Progenitor cell of endocrine pancreas (in vitro differentiated cells): Measurements from ENCODE around the gene POU1F1. TPM values are rescaled to one million over a fixed set of nuclear protein-coding genes. Genes with fewer than 3 reads are reported as not detected.

ENCODE experiments used
- DNase-seq: peaks from one replicate; pipeline ENCODE4 v3.0.0; 2021; ENCODE audit warnings: low spot score; ENCODE audit not compliant: unreplicated experiment
- H3K27ac Mint-ChIP-seq: 2 replicates; pipeline ENCODE4 v1.8.0; 2021; ENCODE audit warnings: mild to moderate bottlenecking, moderate library complexity, mixed read lengths
- H3K27me3 Mint-ChIP-seq: 2 replicates; pipeline ENCODE4 v1.8.0; 2021; ENCODE audit warnings: mixed read lengths
- H3K36me3 Mint-ChIP-seq: 2 replicates; pipeline ENCODE4 v1.8.0; 2022; ENCODE audit warnings: mixed read lengths; ENCODE audit not compliant: insufficient read depth
- H3K4me1 Mint-ChIP-seq: 2 replicates; pipeline ENCODE4 v1.8.0; 2021; ENCODE audit warnings: low read depth, mixed read lengths
- H3K4me3 Mint-ChIP-seq: 2 replicates; pipeline ENCODE4 v1.8.0; 2021; ENCODE audit warnings: low read depth, mild to moderate bottlenecking, moderate library complexity, mixed read lengths
- H3K9me3 Mint-ChIP-seq: 2 replicates; pipeline ENCODE4 v1.8.0; 2021; ENCODE audit warnings: low read depth, mixed read lengths
- long read RNA-seq: library from polyadenylated mRNA; unstranded; transcript quantifications from one replicate; pipeline ENCODE4 v2.0.0, GENCODE V29; 2020
- total RNA-seq: library from RNA; stranded (reverse); gene quantifications from 2 replicates; pipeline ENCODE4 v1.2.1, GENCODE V29; 2021
- TF ChIP-seq, protein P1 (sequence below): fragments of 200-600 bp; sonication (generic); IDR thresholded peaks from one replicate; pipeline ENCODE4 v1.5.0; 2021; ENCODE audit warnings: antibody characterized with exemption, mild to moderate bottlenecking; ENCODE audit not compliant: unreplicated experiment

POU1F1 gene, protein sequence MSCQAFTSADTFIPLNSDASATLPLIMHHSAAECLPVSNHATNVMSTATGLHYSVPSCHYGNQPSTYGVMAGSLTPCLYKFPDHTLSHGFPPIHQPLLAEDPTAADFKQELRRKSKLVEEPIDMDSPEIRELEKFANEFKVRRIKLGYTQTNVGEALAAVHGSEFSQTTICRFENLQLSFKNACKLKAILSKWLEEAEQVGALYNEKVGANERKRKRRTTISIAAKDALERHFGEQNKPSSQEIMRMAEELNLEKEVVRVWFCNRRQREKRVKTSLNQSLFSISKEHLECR
- not detected in 2 replicates for total RNA-seq
- long read RNA-seq: 0 reads

DNA sequence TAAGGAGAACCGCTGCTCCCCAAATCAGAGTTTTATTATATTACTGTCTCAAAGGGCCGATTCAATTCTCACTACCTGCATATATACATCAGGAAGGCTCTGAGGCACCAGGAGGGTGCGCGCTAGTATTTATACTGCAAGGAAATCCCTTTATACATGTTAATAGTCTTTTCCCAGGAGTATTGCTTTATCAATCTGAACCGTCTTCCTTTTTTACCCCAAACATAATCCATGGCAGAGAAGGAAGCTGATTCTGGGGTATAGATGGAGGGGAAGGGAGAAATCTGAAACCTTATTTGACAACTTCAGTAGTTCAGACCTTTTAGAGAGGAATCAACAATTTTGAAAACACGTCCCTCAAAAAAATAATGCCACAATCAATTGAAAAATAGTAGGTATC, at the start of gene POU1F1:
POU1F1 (minus strand) TSS at position 101 of the 400 bp plus-strand sequence. CDS start 122 bp downstream, outside the sequence.
- Mint-ChIP-seq H3K36me3 (no peaks in the 10 kb centered on the region), H3K9me3 (no peaks in the 10 kb centered on the region), H3K27me3 (no peaks in the 10 kb centered on the region), H3K4me1 (no peaks in the 10 kb centered on the region), H3K4me3 (no peak within 1 kb of the TSS), H3K27ac (no peak within 1 kb of the TSS)
- TF ChIP-seq, protein P1, sequence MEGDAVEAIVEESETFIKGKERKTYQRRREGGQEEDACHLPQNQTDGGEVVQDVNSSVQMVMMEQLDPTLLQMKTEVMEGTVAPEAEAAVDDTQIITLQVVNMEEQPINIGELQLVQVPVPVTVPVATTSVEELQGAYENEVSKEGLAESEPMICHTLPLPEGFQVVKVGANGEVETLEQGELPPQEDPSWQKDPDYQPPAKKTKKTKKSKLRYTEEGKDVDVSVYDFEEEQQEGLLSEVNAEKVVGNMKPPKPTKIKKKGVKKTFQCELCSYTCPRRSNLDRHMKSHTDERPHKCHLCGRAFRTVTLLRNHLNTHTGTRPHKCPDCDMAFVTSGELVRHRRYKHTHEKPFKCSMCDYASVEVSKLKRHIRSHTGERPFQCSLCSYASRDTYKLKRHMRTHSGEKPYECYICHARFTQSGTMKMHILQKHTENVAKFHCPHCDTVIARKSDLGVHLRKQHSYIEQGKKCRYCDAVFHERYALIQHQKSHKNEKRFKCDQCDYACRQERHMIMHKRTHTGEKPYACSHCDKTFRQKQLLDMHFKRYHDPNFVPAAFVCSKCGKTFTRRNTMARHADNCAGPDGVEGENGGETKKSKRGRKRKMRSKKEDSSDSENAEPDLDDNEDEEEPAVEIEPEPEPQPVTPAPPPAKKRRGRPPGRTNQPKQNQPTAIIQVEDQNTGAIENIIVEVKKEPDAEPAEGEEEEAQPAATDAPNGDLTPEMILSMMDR: no peak
- no peak for DNase-seq

DNA sequence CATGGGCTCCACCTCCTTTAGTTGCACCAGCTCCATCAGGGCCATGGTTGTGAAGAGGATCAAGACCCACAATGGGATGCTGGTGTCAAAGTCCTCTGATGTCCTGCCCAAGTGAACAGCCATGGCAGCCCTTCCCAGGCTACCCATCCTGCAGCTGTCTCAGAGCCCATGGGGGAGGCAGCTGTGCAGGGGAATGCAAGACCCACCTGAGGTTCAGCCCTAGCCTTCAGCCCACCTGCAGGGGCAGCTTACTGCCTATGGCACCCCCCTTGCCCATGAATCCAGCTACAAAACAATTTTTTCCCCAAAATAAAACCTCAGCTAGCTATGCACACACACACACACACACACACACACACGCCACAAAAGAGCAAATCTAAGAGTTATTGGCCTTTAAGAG, 48.2 kb upstream of the POU1F1 start:
- H3K27me3 Mint-ChIP-seq: no peaks in the 10 kb centered on the region
- peaks cover 14% of the 10 kb centered on the region for H3K4me1 Mint-ChIP-seq
- H3K27ac Mint-ChIP-seq: no peak overlapping the region
- no peaks in the 10 kb centered on the region for H3K36me3 Mint-ChIP-seq
- peaks cover 31% of the 10 kb centered on the region for H3K9me3 Mint-ChIP-seq
- TF ChIP-seq, protein P1: no peak
- H3K4me3 Mint-ChIP-seq: no peak overlapping the region
- no peak for DNase-seq

DNA sequence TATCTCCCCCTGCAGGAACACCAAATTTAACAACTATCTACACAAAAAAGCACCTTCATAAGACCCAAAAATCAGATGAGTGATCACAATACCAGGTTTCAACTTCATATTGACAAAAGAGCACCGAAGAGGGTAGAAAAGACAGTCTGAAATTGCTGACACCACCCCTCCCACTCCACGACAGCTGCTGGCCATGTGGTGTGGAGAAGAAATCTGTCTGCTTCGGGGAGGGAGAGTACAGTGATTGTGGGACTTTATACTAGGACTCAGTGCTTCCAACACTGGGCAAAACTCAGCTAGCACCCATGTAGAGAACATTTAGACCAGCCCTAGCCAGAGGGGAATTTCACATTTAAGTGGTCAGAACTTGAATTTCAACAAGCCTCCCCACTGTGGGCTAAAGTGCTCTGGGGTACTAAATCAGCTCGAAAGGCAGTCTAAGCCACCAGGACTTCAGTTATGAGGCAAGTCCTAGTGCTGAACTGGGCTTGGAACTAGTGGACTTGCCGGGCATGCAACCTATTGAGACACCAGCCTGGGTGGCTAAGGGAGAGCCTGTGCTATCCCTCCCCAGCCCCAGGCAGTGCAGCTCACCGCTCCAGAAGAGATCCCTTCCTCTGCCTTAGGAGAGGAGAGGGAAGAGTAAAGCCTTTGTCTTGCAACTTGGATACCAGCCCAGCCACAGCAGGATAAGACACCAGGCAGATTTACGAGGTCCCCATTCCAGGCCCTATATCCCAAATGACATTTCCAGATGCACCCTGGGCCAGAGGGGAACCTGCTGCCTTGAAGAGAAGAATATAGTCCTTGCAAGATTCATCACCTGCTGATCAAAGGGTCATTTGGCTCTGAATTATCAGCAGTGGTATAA, 44.6 kb upstream of the POU1F1 start:
- no peak for DNase-seq
- Mint-ChIP-seq H3K4me1 (peaks cover 33% of the 10 kb centered on the region), H3K36me3 (no peaks in the 10 kb centered on the region), H3K9me3 (peaks cover 20% of the 10 kb centered on the region), H3K27me3 (no peaks in the 10 kb centered on the region), H3K4me3 (no peak overlapping the region), H3K27ac (peak overlapping the region; percentile 8)
- TF ChIP-seq, protein P1: no peak

DNA sequence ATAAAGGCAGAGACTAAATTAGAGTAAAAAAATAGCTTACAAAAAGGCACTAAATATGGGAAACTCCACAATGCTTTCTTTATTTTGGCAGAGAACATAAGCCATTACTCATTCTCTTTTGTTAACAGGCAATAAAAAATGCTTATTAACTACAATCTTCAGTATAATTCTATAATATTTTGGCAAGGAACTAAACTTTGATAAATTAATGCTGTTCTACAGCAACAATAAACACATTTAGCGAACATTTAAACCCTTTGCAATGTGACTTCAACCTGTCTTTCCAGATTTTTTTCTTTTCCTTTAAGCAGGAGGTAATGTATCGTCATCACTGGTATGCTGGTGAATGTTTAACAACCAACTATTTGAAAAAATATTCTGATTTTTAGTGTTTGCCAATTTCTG, 42.2 kb upstream of the POU1F1 start:
- TF ChIP-seq, protein P1: no peak
- Mint-ChIP-seq H3K4me3 (no peak overlapping the region), H3K27ac (peak overlapping the region; percentile 59), H3K27me3 (no peaks in the 10 kb centered on the region), H3K9me3 (peaks cover 8% of the 10 kb centered on the region), H3K36me3 (no peaks in the 10 kb centered on the region), H3K4me1 (peaks cover 33% of the 10 kb centered on the region)
- no peak for DNase-seq

DNA sequence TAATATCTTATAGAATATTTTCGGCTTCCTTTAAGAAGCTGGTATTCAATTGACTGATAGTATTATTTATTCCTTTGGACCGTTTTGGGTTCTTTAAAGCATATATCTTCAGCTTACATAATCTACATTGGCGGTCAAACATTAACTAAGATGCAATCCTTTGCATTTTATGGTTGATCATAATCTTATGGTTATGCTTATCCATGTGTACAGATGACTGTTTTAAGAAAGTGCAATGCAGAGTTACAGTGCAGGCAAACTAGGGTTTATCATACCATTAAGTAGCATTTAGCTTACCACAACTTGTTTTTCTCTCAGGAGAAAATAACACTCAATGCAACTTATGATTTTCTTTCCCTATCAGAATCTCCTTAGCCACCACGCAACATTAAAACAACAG, 41.4 kb upstream of the POU1F1 start:
- Mint-ChIP-seq H3K27me3 (no peaks in the 10 kb centered on the region), H3K4me3 (no peak overlapping the region), H3K4me1 (peaks cover 33% of the 10 kb centered on the region), H3K27ac (peak overlapping the region; percentile 59), H3K36me3 (no peaks in the 10 kb centered on the region), H3K9me3 (peaks cover 6% of the 10 kb centered on the region)
- TF ChIP-seq, protein P1: no peak
- DNase-seq: no peak
